ENCODE measurements around the gene BANF1.

Gene BANF1

DNA sequence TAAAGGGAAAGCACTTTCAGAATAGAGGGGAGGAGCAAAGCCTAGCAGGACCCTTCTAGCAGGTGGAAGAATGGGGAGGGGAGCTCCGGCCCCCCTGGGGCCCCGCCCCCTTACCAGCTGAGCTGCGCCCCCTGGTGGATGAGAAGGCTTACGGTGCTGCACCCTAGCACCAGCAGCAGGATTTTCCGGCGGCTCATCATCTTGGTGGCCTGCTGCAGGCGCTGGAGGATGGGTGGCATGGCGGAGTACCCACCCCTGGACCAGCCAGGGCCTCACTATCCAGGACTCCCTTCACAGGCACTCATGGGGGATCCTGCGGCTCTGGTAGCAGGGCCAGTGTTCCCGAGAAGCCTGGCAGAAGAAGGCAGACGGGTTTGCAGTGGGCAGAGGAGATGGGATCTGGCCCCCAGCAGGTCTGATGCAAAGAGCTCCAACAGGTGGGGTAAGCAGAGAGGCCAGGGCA is 42.9 kb downstream of the BANF1 start:
- Histone ChIP-seq H3K4me1 (ENCODE audit: control insufficient read depth in 1 of 2, insufficient read depth in 2 of 2, low read length in 2 of 2) (peaks cover 0 to 12% of the 10 kb centered on the region in 2 donors), H3K4me3 (ENCODE audit: low read depth in 1 of 2, low read length in 2 of 2) (no peak overlapping the region), H3K9me3 (ENCODE audit: control insufficient read depth in 1 of 2, low read length in 2 of 2) (no peaks in the 10 kb centered on the region), H3K27me3 (ENCODE audit: low read depth, low read length) (peaks cover 3% of the 10 kb centered on the region), H3K27ac (ENCODE audit: low read length) (no peak overlapping the region), H3K36me3 (ENCODE audit: control insufficient read depth in 1 of 2, insufficient read depth in 2 of 2, low read length in 2 of 2) (no peaks in the 10 kb centered on the region)

DNA sequence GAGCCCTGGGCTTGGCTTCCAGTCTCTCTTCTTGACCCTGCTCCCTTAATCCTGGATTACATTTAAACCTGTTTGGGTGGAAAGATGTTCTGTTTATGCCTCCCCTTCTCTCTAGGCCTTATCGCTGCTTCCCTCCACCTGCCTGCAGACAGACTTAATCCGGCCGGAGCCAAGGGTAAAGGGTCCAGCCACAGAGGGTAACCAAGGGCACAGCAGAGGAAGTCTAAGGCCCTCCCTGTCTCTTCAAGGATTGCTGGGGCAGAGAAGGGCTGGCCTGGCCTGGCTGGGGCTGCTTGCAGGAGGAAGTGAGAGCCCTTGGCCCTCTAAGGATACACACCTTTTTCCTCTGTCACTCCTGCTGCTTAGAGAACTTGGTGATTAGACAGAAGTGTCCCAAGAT is 44.6 kb downstream of the BANF1 start:
- Histone ChIP-seq H3K27ac (ENCODE audit: low read length) (no peak overlapping the region), H3K9me3 (ENCODE audit: control insufficient read depth in 1 of 2, low read length in 2 of 2) (no peaks in the 10 kb centered on the region), H3K4me3 (ENCODE audit: low read depth in 1 of 2, low read length in 2 of 2) (no peak overlapping the region), H3K36me3 (ENCODE audit: control insufficient read depth in 1 of 2, insufficient read depth in 2 of 2, low read length in 2 of 2) (no peaks in the 10 kb centered on the region), H3K4me1 (ENCODE audit: control insufficient read depth in 1 of 2, insufficient read depth in 2 of 2, low read length in 2 of 2) (peaks cover 6 to 12% of the 10 kb centered on the region in 2 donors), H3K27me3 (ENCODE audit: low read depth, low read length) (peaks cover 3% of the 10 kb centered on the region)

DNA sequence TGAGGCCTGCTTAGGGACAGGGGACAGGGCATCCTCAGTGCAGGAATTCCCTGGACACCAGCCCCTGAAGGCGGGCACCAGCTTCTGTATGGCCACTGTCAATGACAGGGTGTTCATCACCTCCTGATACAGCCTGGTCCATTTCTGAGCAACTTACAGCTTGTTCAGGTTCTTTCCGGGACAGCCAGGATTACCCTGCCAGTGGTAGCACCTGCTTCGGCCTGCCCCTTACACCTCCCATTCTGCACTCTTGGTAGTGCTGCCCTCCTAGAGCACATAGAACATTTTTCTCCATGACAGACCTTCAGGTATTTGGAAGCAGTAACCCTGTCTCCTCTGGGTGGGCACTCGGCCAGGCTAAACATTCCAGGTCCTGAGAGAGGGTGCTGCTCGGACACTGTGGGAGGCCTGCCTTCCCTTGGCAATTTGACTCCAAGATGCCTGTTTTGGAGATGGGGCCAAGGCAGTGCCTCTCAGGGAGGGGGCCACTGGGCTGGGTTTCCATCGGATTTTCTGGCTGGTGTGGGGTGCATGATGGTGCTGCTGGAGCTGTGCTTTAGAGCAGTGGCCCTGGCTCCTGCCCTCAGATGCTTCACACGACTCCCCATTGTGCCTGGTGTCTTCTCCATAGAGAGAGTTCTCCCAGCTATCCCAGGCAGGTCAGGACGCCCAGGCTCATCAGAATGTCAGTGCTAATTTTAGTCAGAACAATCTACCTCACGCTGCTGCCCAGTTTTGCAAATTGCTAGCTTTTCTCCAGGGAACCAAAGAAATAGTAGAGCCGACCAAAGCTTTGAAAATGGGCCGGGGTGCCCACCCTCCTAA is 45.5 kb downstream of the BANF1 start:
- peaks cover 3% of the 10 kb centered on the region for H3K27me3 ChIP-seq (ENCODE audit: low read depth, low read length)
- no peak overlapping the region for H3K27ac ChIP-seq (ENCODE audit: low read length)
- no peak overlapping the region for H3K4me3 ChIP-seq (ENCODE audit: low read depth in 1 of 2, low read length in 2 of 2)
- no peaks in the 10 kb centered on the region for H3K36me3 ChIP-seq (ENCODE audit: control insufficient read depth in 1 of 2, insufficient read depth in 2 of 2, low read length in 2 of 2)
- peaks cover 6 to 14% of the 10 kb centered on the region in 2 donors for H3K4me1 ChIP-seq (ENCODE audit: control insufficient read depth in 1 of 2, insufficient read depth in 2 of 2, low read length in 2 of 2)
- no peaks in the 10 kb centered on the region for H3K9me3 ChIP-seq (ENCODE audit: control insufficient read depth in 1 of 2, low read length in 2 of 2)

- Histone ChIP-seq H3K4me3 (ENCODE audit: low read depth in 1 of 2, low read length in 2 of 2) (no peak within 1 kb of the TSS), H3K27ac (ENCODE audit: low read length) (no peak within 1 kb of the TSS), H3K9me3 (ENCODE audit: control insufficient read depth in 1 of 2, low read length in 2 of 2) (no peaks in the 10 kb centered on the region), H3K4me1 (ENCODE audit: control insufficient read depth in 1 of 2, insufficient read depth in 2 of 2, low read length in 2 of 2) (peaks cover 13 to 24% of the 10 kb centered on the region in 2 donors), H3K36me3 (ENCODE audit: control insufficient read depth in 1 of 2, insufficient read depth in 2 of 2, low read length in 2 of 2) (no peaks in the 10 kb centered on the region), H3K27me3 (ENCODE audit: low read depth, low read length) (peaks cover 3% of the 10 kb centered on the region)
These were observed 46.4 kb downstream of the BANF1 start, which contains the start of gene GAL3ST3 for GRCh38 chr11:66048547-66049323. GAL3ST3 (minus strand) TSS chr11:66049161; CDS start chr11:66045415, 3,746 bp downstream.

DNA sequence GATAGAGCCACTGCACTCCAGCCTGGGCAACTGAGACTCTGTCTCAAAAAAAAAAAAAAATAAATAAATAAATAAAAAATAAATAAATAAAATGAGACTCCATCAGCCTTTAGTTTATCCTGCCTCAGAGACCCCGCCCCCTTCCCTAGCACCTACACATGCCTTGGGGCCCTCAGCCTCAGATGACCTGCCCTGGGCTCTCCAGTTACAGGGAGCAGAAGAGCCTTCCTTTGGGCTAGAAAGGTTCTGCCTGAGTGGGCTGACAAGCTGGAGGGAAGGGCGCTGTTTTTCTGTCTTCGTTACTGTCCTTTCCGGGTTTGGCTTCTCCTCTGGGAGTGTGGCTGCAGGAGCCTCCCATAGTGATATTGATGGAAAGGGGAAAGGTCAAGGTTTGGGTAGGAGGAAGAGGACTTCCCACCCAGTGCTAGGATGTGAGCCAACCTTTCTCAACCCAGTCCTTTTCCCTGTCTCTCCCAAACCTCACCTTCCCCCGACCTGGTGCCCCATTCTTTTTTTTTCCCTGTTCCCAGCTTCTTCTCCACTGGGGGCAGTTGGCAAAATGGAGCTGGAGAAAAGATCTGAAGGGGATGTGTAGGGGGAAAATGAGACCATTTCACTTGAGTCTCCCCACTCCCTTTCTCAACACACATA is 48.4 kb downstream of the BANF1 start:
- H3K27ac ChIP-seq (ENCODE audit: low read length), result peak overlapping the region; percentile 86
- peaks cover 13 to 22% of the 10 kb centered on the region in 2 donors for H3K4me1 ChIP-seq (ENCODE audit: control insufficient read depth in 1 of 2, insufficient read depth in 2 of 2, low read length in 2 of 2)
- peak overlapping the region in 1 of 2 donors; percentile 80 for H3K4me3 ChIP-seq (ENCODE audit: low read depth in 1 of 2, low read length in 2 of 2)
- H3K9me3 ChIP-seq (ENCODE audit: control insufficient read depth in 1 of 2, low read length in 2 of 2), result no peaks in the 10 kb centered on the region
- peaks cover 14 to 15% of the 10 kb centered on the region in 2 donors for H3K36me3 ChIP-seq (ENCODE audit: control insufficient read depth in 1 of 2, insufficient read depth in 2 of 2, low read length in 2 of 2)
- H3K27me3 ChIP-seq (ENCODE audit: low read depth, low read length), result peaks cover 3% of the 10 kb centered on the region

DNA sequence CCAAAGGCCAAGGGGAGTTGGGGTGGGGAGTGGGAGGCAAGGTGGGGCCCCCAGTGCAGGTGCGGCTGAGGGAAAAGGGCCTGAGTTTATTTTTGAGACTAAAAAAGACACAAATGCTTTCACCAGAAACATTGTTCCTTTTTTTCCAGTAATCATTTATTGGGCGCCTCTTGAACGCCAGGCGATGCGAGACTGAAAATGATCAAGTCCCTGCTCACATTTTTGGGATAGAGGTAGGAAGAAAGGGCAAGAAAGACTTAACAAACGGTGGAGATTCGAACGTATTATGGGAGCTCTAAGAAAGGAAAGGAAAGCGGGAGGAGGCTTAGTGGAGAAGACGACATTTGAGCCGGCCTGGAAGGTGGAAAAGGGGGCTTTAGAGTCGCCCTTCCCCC is 49.1 kb downstream of the BANF1 start:
- Histone ChIP-seq H3K27ac (ENCODE audit: low read length) (peak overlapping the region; percentile 86), H3K4me1 (ENCODE audit: control insufficient read depth in 1 of 2, insufficient read depth in 2 of 2, low read length in 2 of 2) (peaks cover 13 to 22% of the 10 kb centered on the region in 2 donors), H3K36me3 (ENCODE audit: control insufficient read depth in 1 of 2, insufficient read depth in 2 of 2, low read length in 2 of 2) (peaks cover 17 to 18% of the 10 kb centered on the region in 2 donors), H3K4me3 (ENCODE audit: low read depth in 1 of 2, low read length in 2 of 2) (peak overlapping the region; percentile 80 to 100), H3K27me3 (ENCODE audit: low read depth, low read length) (peaks cover 3% of the 10 kb centered on the region), H3K9me3 (ENCODE audit: control insufficient read depth in 1 of 2, low read length in 2 of 2) (no peaks in the 10 kb centered on the region)

- peak within 1 kb of the TSS; percentile 80 to 100 for H3K4me3 ChIP-seq (ENCODE audit: low read depth in 1 of 2, low read length in 2 of 2)
- H3K36me3 ChIP-seq (ENCODE audit: control insufficient read depth in 1 of 2, insufficient read depth in 2 of 2, low read length in 2 of 2), result peaks cover 24% of the 10 kb centered on the region in 2 donors
- H3K27me3 ChIP-seq (ENCODE audit: low read depth, low read length), result peaks cover 3% of the 10 kb centered on the region
- H3K4me1 ChIP-seq (ENCODE audit: control insufficient read depth in 1 of 2, insufficient read depth in 2 of 2, low read length in 2 of 2), result peaks cover 13 to 22% of the 10 kb centered on the region in 2 donors
- peak within 1 kb of the TSS; percentile 86 for H3K27ac ChIP-seq (ENCODE audit: low read length)
- H3K9me3 ChIP-seq (ENCODE audit: control insufficient read depth in 1 of 2, low read length in 2 of 2), result no peaks in the 10 kb centered on the region
These were observed 49.7 kb downstream of the BANF1 start, which contains the start of gene SF3B2 for GRCh38 chr11:66051766-66052663. SF3B2 (plus strand) TSS chr11:66052364; CDS start chr11:66052385, 21 bp downstream.

DNA sequence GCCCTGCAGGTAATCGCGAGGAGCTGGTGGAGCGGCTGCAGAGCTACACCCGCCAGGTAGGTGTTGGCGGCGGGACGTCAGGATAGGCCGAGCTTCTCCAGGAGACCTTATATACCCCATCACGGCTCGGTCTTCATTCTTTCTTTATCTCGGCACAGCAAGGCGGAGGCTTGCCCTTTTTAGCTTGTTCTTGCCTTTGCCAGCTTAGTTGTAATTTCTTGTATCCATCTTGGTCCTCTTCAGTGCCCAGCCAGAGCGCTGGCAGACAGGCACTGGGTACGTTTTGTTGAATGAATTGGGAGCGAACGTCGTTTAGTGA is 50.3 kb downstream of the BANF1 start:
- Histone ChIP-seq H3K36me3 (ENCODE audit: control insufficient read depth in 1 of 2, insufficient read depth in 2 of 2, low read length in 2 of 2) (peaks cover 30% of the 10 kb centered on the region in 2 donors), H3K4me3 (ENCODE audit: low read depth in 1 of 2, low read length in 2 of 2) (peak overlapping the region; percentile 80 to 100), H3K4me1 (ENCODE audit: control insufficient read depth in 1 of 2, insufficient read depth in 2 of 2, low read length in 2 of 2) (peaks cover 13 to 22% of the 10 kb centered on the region in 2 donors), H3K27me3 (ENCODE audit: low read depth, low read length) (peaks cover 3% of the 10 kb centered on the region), H3K27ac (ENCODE audit: low read length) (peak overlapping the region; percentile 85), H3K9me3 (ENCODE audit: control insufficient read depth in 1 of 2, low read length in 2 of 2) (no peaks in the 10 kb centered on the region)
